Measurements from ENCODE around the gene EFNA2. TPM values are rescaled to one million over a fixed set of nuclear protein-coding genes. Genes with fewer than 3 reads are reported as not detected.

EFNA2 gene
- total RNA-seq, 3 donors from 2014 or later (not counting 1 experiment from before 2014, with no cell fraction given) = not detected

GRCh38 chr19:1275260-1275975 lies 10.3 kb upstream of the EFNA2 start, which contains the start of gene FAM174C:
FAM174C (plus strand) TSS chr19:1275530; CDS start chr19:1275550, 20 bp downstream.
- Mint-ChIP-seq H3K4me3 (peak within 1 kb of the TSS; percentile 83), H3K27ac (peak within 1 kb of the TSS; percentile 91 to 93), H3K4me1 (peaks cover 40 to 57% of the 10 kb centered on the region in 2 donors), H3K36me3 (peaks cover 7% of the 10 kb centered on the region), H3K27me3 (ENCODE audit: low read depth in 2 of 2) (no peaks in the 10 kb centered on the region), H3K9me3 (no peaks in the 10 kb centered on the region)
- intact Hi-C loops (cut with micrococcal nuclease) = loop anchor here (10.0 kb wide), 1 partner anchor 219 kb away; the partner anchor contains the start of genes PCSK4 and REEP6
- no peaks in the 10 kb centered on the region for H3K27me3 ChIP-seq (ENCODE audit: control insufficient read depth, insufficient read depth, low read length)
- DNase-seq (peak; percentile 94 to 98), ATAC-seq (peak; percentile 82 to 95 (median 85))
- H3K36me3 ChIP-seq (ENCODE audit: control insufficient read depth, insufficient read depth, low read length) = peaks cover 51% of the 10 kb centered on the region
- no peak for TF ChIP-seq CTCF (IDR thresholded peaks at IDR 0.05)
- H3K9me3 ChIP-seq (ENCODE audit: control insufficient read depth, insufficient read depth, low read length) = no peaks in the 10 kb centered on the region
- peak within 1 kb of the TSS; percentile 65 for H3K4me3 ChIP-seq (ENCODE audit: low read length)
- H3K27ac ChIP-seq (ENCODE audit: low read length) = peak within 1 kb of the TSS; percentile 91
- under 1% methylated on average over 90 of the region's 98 CpGs for WGBS (ENCODE audit: insufficient coverage)
- H3K4me1 ChIP-seq (ENCODE audit: control insufficient read depth, insufficient read depth, low read length) = peaks cover 65% of the 10 kb centered on the region

- H3K36me3 ChIP-seq (ENCODE audit: control insufficient read depth, insufficient read depth, low read length) = peaks cover 44% of the 10 kb centered on the region
- intact Hi-C loops (cut with micrococcal nuclease) = loop anchor here (10.0 kb wide), 1 partner anchor 219 kb away; the partner anchor contains the start of genes PCSK4 and REEP6
- no peak for TF ChIP-seq CTCF (IDR thresholded peaks at IDR 0.05)
- H3K27me3 ChIP-seq (ENCODE audit: control insufficient read depth, insufficient read depth, low read length) = no peaks in the 10 kb centered on the region
- ATAC-seq (no peak), DNase-seq (no peak)
- H3K27ac Mint-ChIP-seq = peak overlapping the region; percentile 91 to 93
- H3K9me3 ChIP-seq (ENCODE audit: control insufficient read depth, insufficient read depth, low read length) = no peaks in the 10 kb centered on the region
- peak overlapping the region; percentile 91 for H3K27ac ChIP-seq (ENCODE audit: low read length)
- H3K36me3 Mint-ChIP-seq = peaks cover 7% of the 10 kb centered on the region
- peaks cover 33 to 53% of the 10 kb centered on the region in 2 donors for H3K4me1 Mint-ChIP-seq
- H3K4me3 Mint-ChIP-seq = peak overlapping the region; percentile 78
- WGBS (ENCODE audit: insufficient coverage) = 7% methylated on average over 41 of the region's 43 CpGs
- peak overlapping the region; percentile 65 for H3K4me3 ChIP-seq (ENCODE audit: low read length)
- peaks cover 58% of the 10 kb centered on the region for H3K4me1 ChIP-seq (ENCODE audit: control insufficient read depth, insufficient read depth, low read length)
- no peaks in the 10 kb centered on the region for H3K27me3 Mint-ChIP-seq (ENCODE audit: low read depth in 2 of 2)
- H3K9me3 Mint-ChIP-seq = no peaks in the 10 kb centered on the region
Observed at GRCh38 chr19:1275976-1276627, 9.6 kb upstream of the EFNA2 start.

- no peak for TF ChIP-seq CTCF (IDR thresholded peaks at IDR 0.05)
- ATAC-seq (no peak), DNase-seq (peak in 1 of 2 donors; percentile 63)
- 40% methylated on average over 10 of the region's 10 CpGs for WGBS (ENCODE audit: insufficient coverage)
- peaks cover 28 to 49% of the 10 kb centered on the region in 2 donors for H3K4me1 Mint-ChIP-seq
- H3K36me3 Mint-ChIP-seq = peaks cover 7% of the 10 kb centered on the region
- peak overlapping the region; percentile 91 for H3K27ac ChIP-seq (ENCODE audit: low read length)
- no peaks in the 10 kb centered on the region for H3K27me3 ChIP-seq (ENCODE audit: control insufficient read depth, insufficient read depth, low read length)
- H3K4me3 Mint-ChIP-seq = peak overlapping the region; percentile 75
- H3K36me3 ChIP-seq (ENCODE audit: control insufficient read depth, insufficient read depth, low read length) = peaks cover 39% of the 10 kb centered on the region
- no peaks in the 10 kb centered on the region for H3K27me3 Mint-ChIP-seq (ENCODE audit: low read depth in 2 of 2)
- H3K4me1 ChIP-seq (ENCODE audit: control insufficient read depth, insufficient read depth, low read length) = peaks cover 53% of the 10 kb centered on the region
- no peaks in the 10 kb centered on the region for H3K9me3 Mint-ChIP-seq
- peak overlapping the region; percentile 65 for H3K4me3 ChIP-seq (ENCODE audit: low read length)
- no peaks in the 10 kb centered on the region for H3K9me3 ChIP-seq (ENCODE audit: control insufficient read depth, insufficient read depth, low read length)
- H3K27ac Mint-ChIP-seq = peak overlapping the region; percentile 91 to 93
- intact Hi-C loops (cut with micrococcal nuclease) = loop anchor here (10.0 kb wide), 1 partner anchor 218 kb away; the partner anchor contains the start of genes PCSK4 and REEP6
Observed at GRCh38 chr19:1276628-1277022, 9.0 kb upstream of the EFNA2 start.

Data from natural killer cell (primary cell).